Small intestine (tissue), 7 donors: Measurements from ENCODE around the gene MAN1C1. TPM values are rescaled to one million over a fixed set of nuclear protein-coding genes. Genes with fewer than 3 reads are reported as not detected.
A peak's percentile ranks its signal among the peaks of the same experiment; 100 is the strongest.

ENCODE experiments used
- DNase-seq, 2 donors: peaks; one replicate each; pipeline versions ENCODE4 v3.0.0 to v3.0.0-alpha.2; 2013
- FAIRE-seq: peaks from 2 replicates; lab custom pipeline; 2012; peaks lifted over from hg19 to GRCh38; lab: Jason Lieb, UNC
- H3K27ac ChIP-seq, 3 donors: one replicate each; pipeline ENCODE4 v1.5.1; 2013; ENCODE audit warnings: low read length in 2 of 3, mild to moderate bottlenecking in 2 of 3, control low read depth in 1 of 3, inconsistent platforms in 1 of 3, low read depth in 1 of 3, moderate library complexity in 1 of 3
- H3K27me3 ChIP-seq, 3 donors: one replicate each; pipeline ENCODE4 v1.6.1; 2013; ENCODE audit warnings: low read length in 3 of 3, inconsistent platforms in 1 of 3; ENCODE audit not compliant: control insufficient read depth in 3 of 3, insufficient read depth in 3 of 3
- H3K36me3 ChIP-seq, 3 donors: one replicate each; pipeline ENCODE4 v1.6.1; 2013; ENCODE audit warnings: low read length in 3 of 3, inconsistent platforms in 1 of 3, low read depth in 1 of 3, mild to moderate bottlenecking in 1 of 3, moderate library complexity in 1 of 3; ENCODE audit not compliant: control insufficient read depth in 3 of 3, insufficient read depth in 2 of 3
- H3K4me1 ChIP-seq, 3 donors: one replicate each; pipeline ENCODE4 v1.6.1; 2013; ENCODE audit warnings: low read length in 2 of 3, inconsistent platforms in 1 of 3, low read depth in 1 of 3, mild to moderate bottlenecking in 1 of 3, moderate library complexity in 1 of 3; ENCODE audit not compliant: control insufficient read depth in 3 of 3, insufficient read depth in 2 of 3
- H3K4me3 ChIP-seq, 3 donors: one replicate each; pipeline ENCODE4 v1.5.1; 2013; ENCODE audit warnings: low read length in 3 of 3, control low read depth in 1 of 3, inconsistent platforms in 1 of 3, low read depth in 1 of 3, mild to moderate bottlenecking in 1 of 3, moderate library complexity in 1 of 3
- H3K9me3 ChIP-seq, 2 donors: one replicate each; pipeline ENCODE4 v1.6.1; 2013; ENCODE audit warnings: low read depth in 1 of 2, low read length in 1 of 2; ENCODE audit not compliant: control insufficient read depth in 2 of 2, insufficient read depth in 1 of 2
- WGBS, 3 donors: extraction: QIAGEN DNeasy Blood & Tissue Kit; methylation state at CpG; one replicate each; pipeline ENCODE4 v1.1.7; 2013; 5-methylcytosine and 5-hydroxymethylcytosine counted together
- polyA plus RNA-seq, 4 donors: library from polyadenylated mRNA; stranded (reverse) in 3 of 4; unstranded in 1 of 4; fragments of 200-250 nt in 3 of 4; fragments of 120-200 nt in 1 of 4; gene quantifications; one replicate each; pipeline versions ENCODE4 v1.2.1 to v1.2.3, GENCODE V29; 2013
- donor health status: healthy with polysubstance abuse.
- donor health status: control.
- donor health status: control.
- donor health status: Bipolar disorder and iron deficiency.
- donor health status: healthy.

The MAN1C1 gene
- polyA plus RNA-seq, 4 donors = 0.67 to 12.1 (median 3.4) TPM

DNA sequence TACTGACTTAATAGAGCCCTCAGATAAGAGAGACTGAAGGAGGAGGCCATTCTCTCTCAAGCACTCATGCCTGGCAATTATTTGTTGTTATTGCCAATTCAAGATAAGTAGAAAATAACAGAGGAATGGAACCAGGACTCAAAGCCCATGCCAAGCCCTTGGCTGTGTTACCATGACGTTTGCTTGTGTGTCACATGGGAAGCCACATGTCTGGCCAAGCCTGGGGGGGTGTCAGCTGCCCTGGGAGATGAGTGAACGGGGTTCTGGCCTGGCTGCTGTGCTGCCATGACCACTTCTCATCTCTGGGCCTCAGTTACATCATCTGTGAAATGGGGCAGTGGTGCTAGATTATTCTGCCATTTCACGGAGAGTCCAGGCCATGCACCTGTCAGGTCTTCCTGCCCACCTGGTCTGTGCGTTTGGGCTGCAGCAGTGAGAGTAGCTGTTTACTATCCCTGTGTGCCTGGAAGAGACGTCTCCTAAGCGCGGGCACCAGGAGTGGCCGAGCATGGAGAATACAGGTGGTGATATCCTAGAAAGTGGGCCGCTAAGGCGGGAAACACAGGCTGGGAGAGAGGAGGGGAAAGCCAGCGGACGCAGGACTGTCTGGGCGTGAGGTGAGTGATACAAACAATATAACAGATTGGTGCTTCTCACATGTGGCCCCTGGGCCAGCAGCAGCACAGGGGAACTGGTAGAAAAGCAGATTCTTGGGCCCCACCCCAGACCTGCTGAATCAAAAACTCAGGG lies 67.8 kb downstream of the MAN1C1 start:
- 78 to 88% (median 85%) methylated on average over 13 of the region's 13 CpGs for WGBS, 3 donors
- Histone ChIP-seq H3K9me3 (no peaks in the 10 kb centered on the region), H3K4me1 (peaks cover 0 to 6% (median 5%) of the 10 kb centered on the region in 3 donors), H3K4me3 (no peak overlapping the region), H3K27me3 (no peaks in the 10 kb centered on the region), H3K36me3 (peaks cover 0 to 8% (median 0%) of the 10 kb centered on the region in 3 donors), H3K27ac (no peak overlapping the region)
- FAIRE-seq = no peak
- no peak for DNase-seq

DNA sequence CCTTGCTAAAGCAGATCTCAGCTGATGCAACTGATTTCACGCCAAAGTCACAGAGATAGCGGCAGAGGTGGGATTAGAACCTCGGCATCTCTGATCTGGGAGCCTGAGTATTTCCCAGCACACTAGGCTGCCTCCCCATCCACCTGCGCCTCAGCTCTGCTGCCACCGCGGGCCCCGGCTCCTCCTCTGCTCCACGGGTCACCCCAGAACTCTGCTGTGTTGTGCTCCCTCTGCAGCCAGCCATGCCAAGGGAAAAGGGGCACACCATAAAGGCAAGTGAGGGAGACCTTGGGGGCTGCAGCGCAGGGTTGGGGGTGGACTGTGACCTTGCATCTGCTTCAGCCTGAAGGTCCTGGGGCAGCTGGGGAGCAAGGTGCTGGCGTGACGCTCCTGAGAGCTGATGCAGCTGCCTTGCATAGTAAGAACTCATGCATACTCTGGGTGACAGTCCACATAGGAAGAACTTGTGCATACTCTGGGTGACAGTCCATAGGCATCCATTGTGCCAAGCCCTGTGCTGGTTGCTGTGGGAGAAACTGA lies 68.7 kb downstream of the MAN1C1 start:
- Histone ChIP-seq H3K27ac (no peak overlapping the region), H3K27me3 (no peaks in the 10 kb centered on the region), H3K4me3 (no peak overlapping the region), H3K9me3 (no peaks in the 10 kb centered on the region), H3K4me1 (peaks cover 0 to 6% (median 5%) of the 10 kb centered on the region in 3 donors), H3K36me3 (peaks cover 0 to 8% (median 0%) of the 10 kb centered on the region in 3 donors)
- WGBS, 3 donors = 76 to 92% (median 86%) methylated on average over 10 to 11 of the region's 11 CpGs
- no peak for DNase-seq
- no peak for FAIRE-seq

DNA sequence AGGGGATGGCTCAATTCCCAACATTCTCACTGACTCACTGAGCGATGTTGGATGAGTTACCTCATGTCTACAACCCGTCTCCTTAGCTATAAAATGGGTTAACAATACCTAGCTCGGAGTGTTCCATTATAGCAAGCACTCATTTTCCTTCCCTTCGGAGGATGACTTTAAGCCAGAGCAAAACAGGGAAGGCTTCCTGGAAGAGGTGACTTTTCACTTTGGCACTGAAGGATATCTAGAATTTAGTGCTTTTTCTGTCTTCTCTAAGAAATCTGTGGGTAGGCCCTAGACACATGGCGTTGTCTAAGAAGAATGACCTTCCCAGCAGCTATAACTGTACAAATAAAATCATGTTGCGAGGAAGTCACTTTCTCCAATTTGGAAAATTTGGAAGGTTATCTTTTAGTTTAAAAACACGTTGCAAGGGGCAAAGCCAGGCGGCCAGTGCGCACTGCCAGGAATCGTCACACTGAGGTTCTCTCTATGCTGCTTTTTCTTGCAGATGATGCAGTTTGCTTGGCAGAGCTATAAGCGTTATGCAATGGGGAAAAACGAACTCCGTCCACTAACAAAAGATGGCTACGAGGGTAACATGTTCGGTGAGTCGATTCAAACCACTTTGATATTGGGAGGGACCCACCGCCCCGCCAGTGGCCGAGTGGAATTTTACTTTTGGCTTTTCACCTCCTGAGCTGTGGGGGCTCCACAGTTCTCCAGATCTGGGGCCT lies 69.5 kb downstream of the MAN1C1 start:
- no peak overlapping the region for H3K27ac ChIP-seq
- peaks cover 0 to 6% (median 5%) of the 10 kb centered on the region in 3 donors for H3K4me1 ChIP-seq
- 85 to 95% (median 92%) methylated on average over 19 of the region's 19 CpGs for WGBS, 3 donors

DNA sequence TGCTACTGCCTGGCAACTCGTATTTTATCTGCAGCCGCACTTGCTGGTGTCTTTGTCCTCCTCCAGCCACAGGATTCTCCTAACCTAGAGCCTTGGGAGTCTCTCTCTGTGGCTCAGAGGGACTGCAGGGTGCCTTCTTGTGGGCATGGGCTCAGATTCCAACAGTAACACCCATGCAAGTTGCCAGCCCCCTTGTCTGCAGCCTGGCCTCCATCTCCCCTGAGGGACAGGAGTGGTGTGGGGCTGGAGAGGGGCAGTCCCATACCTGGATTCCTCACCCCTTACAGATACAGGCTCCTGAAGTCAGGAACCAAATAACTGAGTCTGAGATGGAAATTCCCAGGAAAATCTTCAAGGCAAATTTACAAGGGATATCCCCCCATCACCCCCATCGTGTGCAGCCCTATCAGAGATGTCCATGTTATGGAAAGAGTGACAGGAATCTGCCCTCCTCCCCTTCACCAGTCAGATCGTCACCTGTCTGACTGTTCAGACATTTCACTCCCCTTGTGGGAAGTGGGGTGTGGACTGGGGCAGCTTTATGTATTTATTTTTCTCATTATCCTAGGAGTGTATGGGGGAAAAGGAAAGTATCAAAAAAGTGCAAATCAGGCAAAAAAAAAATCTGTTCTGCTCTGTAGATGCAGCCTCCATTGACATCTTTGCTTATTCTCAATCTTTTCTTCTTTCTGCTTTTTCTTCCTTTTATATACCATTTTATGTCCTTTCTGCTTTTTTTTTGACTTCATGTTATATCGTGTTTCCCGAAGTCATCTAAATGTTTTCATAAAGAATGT lies 70.8 kb downstream of the MAN1C1 start:
- no peak for FAIRE-seq
- no peak for DNase-seq
- WGBS, 3 donors = 80 to 84% (median 82%) methylated on average over 6 of the region's 6 CpGs

More for the DNA sequence above, 69.5 kb downstream of the MAN1C1 start:
- Histone ChIP-seq H3K9me3 (no peaks in the 10 kb centered on the region), H3K36me3 (peaks cover 0 to 8% (median 0%) of the 10 kb centered on the region in 3 donors), H3K27me3 (no peaks in the 10 kb centered on the region), H3K4me3 (no peak overlapping the region)
- FAIRE-seq = no peak
- no peak for DNase-seq

DNA sequence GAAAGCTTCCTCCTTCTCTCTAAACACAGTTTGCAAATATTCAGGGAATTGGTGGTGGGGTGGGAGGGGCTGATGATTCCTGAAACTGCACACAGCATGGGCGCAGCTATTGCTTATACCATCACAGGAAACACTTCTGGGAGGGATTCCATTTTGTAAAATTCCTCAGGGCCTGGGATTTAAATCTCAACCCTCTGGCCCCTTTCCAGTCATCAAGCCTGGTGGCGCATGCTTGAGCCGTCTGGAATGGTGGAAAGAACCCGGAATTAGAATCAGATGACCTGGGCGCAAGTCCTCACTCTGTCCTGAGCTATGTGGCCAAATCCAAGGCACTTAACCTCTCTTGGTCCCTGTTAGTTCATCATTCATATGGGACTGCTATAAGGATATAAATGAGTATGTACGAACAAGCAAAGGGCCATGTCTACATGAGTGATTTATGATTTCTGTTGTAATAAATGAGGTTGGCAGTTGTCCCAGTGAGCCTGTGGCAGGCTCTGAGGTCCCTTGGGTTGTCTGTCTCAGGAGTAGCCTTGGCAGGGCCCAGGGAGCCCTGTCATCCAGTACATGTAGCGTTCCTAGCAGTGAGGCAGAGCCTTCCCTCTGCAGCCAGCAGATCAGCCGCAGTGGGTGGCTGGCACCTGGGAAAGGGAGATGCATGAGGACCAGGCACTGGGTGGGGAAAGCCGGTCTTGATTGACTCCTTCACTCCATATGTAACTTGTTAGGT lies 72.0 kb downstream of the MAN1C1 start:
- H3K4me3 ChIP-seq = no peak overlapping the region
- H3K4me1 ChIP-seq = peaks cover 0 to 7% (median 5%) of the 10 kb centered on the region in 3 donors
- H3K9me3 ChIP-seq = no peaks in the 10 kb centered on the region
- FAIRE-seq = no peak
- H3K27ac ChIP-seq = peak overlapping the region in 2 of 3 donors; percentile 32 to 58
- 19 to 48% (median 43%) methylated on average over 9 of the region's 9 CpGs for WGBS, 3 donors
- H3K36me3 ChIP-seq = peaks cover 0 to 8% (median 0%) of the 10 kb centered on the region in 3 donors
- no peaks in the 10 kb centered on the region for H3K27me3 ChIP-seq
- peak; percentile 63 to 67 for DNase-seq

More for the DNA sequence above, 70.8 kb downstream of the MAN1C1 start:
- H3K4me1 ChIP-seq = peaks cover 0 to 6% (median 5%) of the 10 kb centered on the region in 3 donors
- H3K9me3 ChIP-seq = no peaks in the 10 kb centered on the region
- no peaks in the 10 kb centered on the region for H3K27me3 ChIP-seq
- peaks cover 0 to 8% (median 0%) of the 10 kb centered on the region in 3 donors for H3K36me3 ChIP-seq
- no peak overlapping the region for H3K4me3 ChIP-seq
- no peak overlapping the region for H3K27ac ChIP-seq

DNA sequence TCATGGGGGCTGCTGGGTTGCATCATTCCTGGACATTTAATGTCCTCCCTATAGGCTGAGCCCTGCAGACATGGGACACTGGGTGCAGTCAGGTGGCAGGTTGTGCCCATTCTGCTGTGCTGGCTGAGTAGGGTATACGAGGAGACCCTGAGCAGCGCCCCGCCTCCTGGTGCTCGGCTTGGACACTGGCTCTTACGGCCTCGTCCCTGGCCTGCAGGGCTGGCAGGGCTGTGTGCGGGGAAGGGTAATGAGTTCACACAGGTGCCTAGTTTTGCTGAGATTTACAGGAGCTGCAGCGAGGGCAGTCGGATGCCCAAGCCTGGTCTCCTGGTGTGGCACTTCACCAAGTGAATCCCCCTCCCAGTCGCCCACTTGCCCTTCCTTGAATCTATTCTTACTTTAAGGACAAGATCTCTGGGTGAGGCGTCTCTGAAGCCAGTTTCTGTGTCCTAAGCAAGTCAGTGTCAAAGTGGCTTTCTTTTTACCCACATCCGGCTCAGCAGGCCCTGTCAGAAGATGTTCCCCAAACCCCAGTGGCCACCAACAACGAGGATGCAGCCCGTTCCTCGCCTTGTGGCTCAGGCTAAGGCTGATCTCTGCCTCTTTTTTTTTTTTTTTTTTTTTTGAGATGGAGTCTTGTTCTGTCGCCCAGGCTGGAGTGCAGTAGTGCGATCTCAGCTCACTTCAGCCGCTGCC lies 73.2 kb downstream of the MAN1C1 start:
- no peak for FAIRE-seq
- Histone ChIP-seq H3K4me1 (peaks cover 0 to 19% (median 7%) of the 10 kb centered on the region in 3 donors), H3K27ac (no peak overlapping the region), H3K36me3 (peaks cover 0 to 8% (median 0%) of the 10 kb centered on the region in 3 donors), H3K4me3 (no peak overlapping the region), H3K9me3 (no peaks in the 10 kb centered on the region), H3K27me3 (no peaks in the 10 kb centered on the region)
- whole genome bisulfite sequencing, 3 donors = 88 to 90% (median 89%) methylated on average over 17 to 18 of the region's 18 CpGs
- peak in 1 of 2 donors; percentile 19 for DNase-seq

DNA sequence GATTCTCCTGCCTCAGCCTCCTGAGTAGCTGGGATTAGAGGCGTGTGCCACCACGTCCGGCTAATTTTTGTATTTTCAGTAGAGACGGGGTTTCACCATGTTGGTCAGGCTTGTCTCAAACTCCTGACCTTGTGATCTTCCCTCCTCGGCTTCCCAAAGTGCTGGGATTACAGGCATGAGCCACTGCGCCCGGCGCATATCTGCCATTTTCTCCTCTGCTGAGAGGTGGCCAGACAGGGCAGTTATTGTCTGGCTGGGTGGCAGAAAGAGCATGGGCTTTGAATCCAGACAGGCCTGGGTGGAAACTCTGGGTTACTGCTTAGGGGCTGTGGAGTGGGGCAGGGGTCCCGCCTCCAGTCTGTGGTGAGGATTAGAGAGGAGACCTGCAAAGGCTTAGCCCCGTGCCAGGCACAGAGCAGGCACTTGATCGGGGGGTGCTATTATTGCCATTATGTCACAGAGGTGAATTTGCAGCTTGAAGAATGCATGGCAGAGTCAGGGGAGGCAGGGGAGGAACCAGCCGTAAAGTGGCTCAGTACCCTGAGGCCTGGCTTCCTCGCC lies 73.9 kb downstream of the MAN1C1 start:
- no peaks in the 10 kb centered on the region for H3K27me3 ChIP-seq
- H3K9me3 ChIP-seq = no peaks in the 10 kb centered on the region
- DNase-seq (no peak), FAIRE-seq (no peak)
- WGBS, 3 donors = 89 to 94% (median 92%) methylated on average over 13 of the region's 13 CpGs
- H3K4me1 ChIP-seq = peaks cover 0 to 22% (median 7%) of the 10 kb centered on the region in 3 donors
- H3K4me3 ChIP-seq = no peak overlapping the region
- H3K36me3 ChIP-seq = peaks cover 0 to 6% (median 0%) of the 10 kb centered on the region in 3 donors
- H3K27ac ChIP-seq = no peak overlapping the region
